Endothelial cell of umbilical vein (primary cell): ENCODE data around the gene IL4R. TPM values are rescaled to one million over a fixed set of nuclear protein-coding genes. Genes with fewer than 3 reads are reported as not detected.
A peak's percentile ranks its signal among the peaks of the same experiment; 100 is the strongest.

Source experiments
- BruUV-seq: library from RNA; stranded (reverse); fragments of 400-500 nt; replicated peaks from 2 replicates; lab custom pipeline; 2021; lab: Mats Ljungman, UMichigan
- CTCF ChIA-PET: fragments of 300-600, 350-600 bp; sonication (Branson Sonifier 250); formaldehyde crosslinking; loops from one replicate; lab custom pipeline; 2021; ENCODE audit warnings: antibody characterized with exemption, inconsistent platforms; lab: Charles Lee
- POLR2A ChIA-PET: fragments of 300-600, 350-600 bp; sonication (Branson Sonifier 250); formaldehyde crosslinking; loops from one replicate; lab custom pipeline; 2021; ENCODE audit warnings: antibody characterized with exemption, inconsistent platforms; lab: Charles Lee
- DNase-seq: peaks from one replicate; pipeline ENCODE4 v3.0.0-alpha.2; 2011; ENCODE audit warnings: low read depth, low spot score
- FAIRE-seq: peaks from 2 replicates; lab custom pipeline; 2011; peaks lifted over from hg19 to GRCh38; lab: Jason Lieb, UNC
- H2AFZ ChIP-seq: 2 replicates; pipeline ENCODE4 v1.6.0; 2012; ENCODE audit warnings: low read depth, low read length, control low read depth, inconsistent platforms
- H3K27ac ChIP-seq: 2 replicates; pipeline ENCODE4 v1.5.1; 2011; ENCODE audit warnings: low read depth, mild to moderate bottlenecking, control low read depth, low read length, moderate library complexity; ENCODE audit not compliant: insufficient read depth
- H3K27me3 ChIP-seq, 2 experiments: 2 replicates each; pipeline versions ENCODE4 v1.6.0 to v1.6.1; 2011; ENCODE audit warnings: low read length in 2 of 2, mixed read lengths in 1 of 2; ENCODE audit not compliant: control insufficient read depth in 2 of 2, insufficient read depth in 2 of 2
- H3K36me3 ChIP-seq, 2 experiments: 2 replicates in 1 of 2; 3 replicates in 1 of 2; pipeline ENCODE4 v1.5.1; 2011; ENCODE audit warnings: low read length in 2 of 2, mild to moderate bottlenecking in 1 of 2, moderate library complexity in 1 of 2; ENCODE audit not compliant: control insufficient read depth in 2 of 2, insufficient read depth in 2 of 2; ENCODE audit errors: extremely low read depth in 1 of 2
- H3K4me1 ChIP-seq: 3 replicates; pipeline ENCODE4 v1.5.1; 2011; ENCODE audit warnings: mild to moderate bottlenecking, low read length; ENCODE audit not compliant: control insufficient read depth, insufficient read depth; ENCODE audit errors: extremely low read depth
- H3K4me2 ChIP-seq: 2 replicates; pipeline ENCODE4 v1.6.1; 2011; ENCODE audit warnings: low read length, control low read depth, mixed read lengths; ENCODE audit not compliant: insufficient read depth
- H3K4me3 ChIP-seq, 3 experiments: fragments of 200-600 bp in 1 of 3; sonication (generic), shearing (Covaris generic) in 1 of 3; replicated peaks in 1 of 3; 2 replicates each; pipeline ENCODE4 v1.5.1; 2011 to 2016; ENCODE audit warnings: control low read depth in 3 of 3, low read length in 3 of 3, mild to moderate bottlenecking in 2 of 3, inconsistent platforms in 1 of 3, low read depth in 1 of 3, moderate library complexity in 1 of 3; ENCODE audit not compliant: insufficient read depth in 1 of 3
- H3K79me2 ChIP-seq: 2 replicates; pipeline ENCODE4 v1.6.0; 2012; ENCODE audit warnings: low read length, inconsistent platforms; ENCODE audit not compliant: control insufficient read depth, insufficient read depth
- H3K9ac ChIP-seq: replicated peaks from 2 replicates; pipeline ENCODE3; 2011; ENCODE audit warnings: low read length, control low read depth; ENCODE audit not compliant: insufficient read depth; ENCODE audit errors: extremely low read depth
- H3K9me1 ChIP-seq: replicated peaks from 3 replicates; pipeline ENCODE4 v1.6.0; 2011; ENCODE audit warnings: mild to moderate bottlenecking, low read length; ENCODE audit not compliant: control insufficient read depth, insufficient read depth; ENCODE audit errors: extremely low read depth
- H3K9me3 ChIP-seq: replicated peaks from 2 replicates; pipeline ENCODE4 v1.5.1; 2012; ENCODE audit warnings: low read length, inconsistent platforms; ENCODE audit not compliant: control insufficient read depth, insufficient read depth
- H4K20me1 ChIP-seq: replicated peaks from 2 replicates; pipeline ENCODE3; 2011; ENCODE audit warnings: mild to moderate bottlenecking, low read length; ENCODE audit not compliant: control insufficient read depth, insufficient read depth; ENCODE audit errors: extremely low read depth
- EZH2 ChIP-seq: IDR thresholded peaks from 2 replicates; pipeline ENCODE4 v1.6.1; 2012; ENCODE audit warnings: borderline replicate concordance, low read depth, mild to moderate bottlenecking, moderate library complexity, low read length, inconsistent platforms; ENCODE audit not compliant: severe bottlenecking
- FOS ChIP-seq: IDR thresholded peaks from 2 replicates; pipeline ENCODE4 v1.6.1; 2011; ENCODE audit warnings: mild to moderate bottlenecking, low read length, moderate library complexity, borderline replicate concordance; ENCODE audit not compliant: insufficient read depth
- GATA2 ChIP-seq: IDR thresholded peaks from 2 replicates; pipeline ENCODE4 v1.7.0; 2011; ENCODE audit warnings: low read depth, mild to moderate bottlenecking, moderate library complexity, mixed read lengths, low read length; ENCODE audit not compliant: insufficient read length, insufficient read depth
- JUN ChIP-seq: IDR thresholded peaks from 2 replicates; pipeline ENCODE4 v1.6.1; 2011; ENCODE audit warnings: borderline replicate concordance, low read depth; ENCODE audit not compliant: insufficient read length, insufficient read depth
- dilution Hi-C: fragments of 300-500 bp; cut with MboI; formaldehyde crosslinking; loops from one replicate; pipeline ENCODE4 v1.15.0; 2019; ENCODE audit warnings: low sequenced_read_pairs; ENCODE audit not compliant: extremely low pct_ligation_motif_present
- intact Hi-C: fragments of 100-400 bp; cut with micrococcal nuclease; formaldehyde crosslinking; loops from one replicate; pipeline ENCODE4 v1.10.0; 2022
- polyA plus RNA-seq, 4 experiments: library from polyadenylated mRNA; depleted of rRNA in 3 of 4; stranded (reverse) in 3 of 4; unstranded in 1 of 4; fragments of >200 nt; gene quantifications; 2 replicates each; pipeline versions ENCODE4 v1.2.1 to v1.2.3, GENCODE V29; 2011 to 2012; ENCODE audit warnings: missing spikeins in 1 of 4
- total RNA-seq: library from RNA; stranded (reverse); gene quantifications from 2 replicates; pipeline ENCODE4 v1.2.3, GENCODE V29; 2021
- TF ChIP-seq, protein P1 (sequence below): IDR thresholded peaks from 2 replicates; pipeline ENCODE4 v1.6.1; 2011; ENCODE audit not compliant: insufficient read depth, insufficient read length

The IL4R gene
- total and polyA plus RNA-seq, 2 donors (not counting 3 experiments of a cell fraction or from before 2014, with no cell fraction given), result 138 to 139 TPM

- Histone ChIP-seq H4K20me1 (no peaks in the 10 kb centered on the region), H3K27ac (peak overlapping the region; percentile 99), H3K36me3 (peaks cover 0 to 3% of the 10 kb centered on the region in 2 experiments), H3K9ac (peak overlapping the region; percentile 99), H3K9me3 (no peaks in the 10 kb centered on the region), H2AFZ (peak overlapping the region; percentile 38), H3K79me2 (peaks cover 30% of the 10 kb centered on the region), H3K9me1 (no peaks in the 10 kb centered on the region), H3K27me3 (no peaks in the 10 kb centered on the region), H3K4me2 (peak overlapping the region; percentile 94), H3K4me3 (peak overlapping the region; percentile 78 to 95 (median 86)), H3K4me1 (peaks cover 39% of the 10 kb centered on the region)
- dilution Hi-C loops, result no loop called here
- TF ChIP-seq EZH2, result no peak
- FAIRE-seq (no peak), DNase-seq (no peak)
- POLR2A ChIA-PET, result no interaction called here
- CTCF ChIA-PET, result interaction anchor here (1.3 to 1.7 kb wide), 2 partner anchors 60 to 78 kb away, joined by 3 to 10 read pairs; no protein-coding TSS in a partner anchor
- BruUV-seq, result no TSS peak
- intact Hi-C loops, result loop anchor here (1.0 kb wide), 1 partner anchor 48 kb away; no protein-coding TSS in a partner anchor
Measured at GRCh38 chr16:27312580-27313421, 973 bp upstream of the IL4R start.

DNA sequence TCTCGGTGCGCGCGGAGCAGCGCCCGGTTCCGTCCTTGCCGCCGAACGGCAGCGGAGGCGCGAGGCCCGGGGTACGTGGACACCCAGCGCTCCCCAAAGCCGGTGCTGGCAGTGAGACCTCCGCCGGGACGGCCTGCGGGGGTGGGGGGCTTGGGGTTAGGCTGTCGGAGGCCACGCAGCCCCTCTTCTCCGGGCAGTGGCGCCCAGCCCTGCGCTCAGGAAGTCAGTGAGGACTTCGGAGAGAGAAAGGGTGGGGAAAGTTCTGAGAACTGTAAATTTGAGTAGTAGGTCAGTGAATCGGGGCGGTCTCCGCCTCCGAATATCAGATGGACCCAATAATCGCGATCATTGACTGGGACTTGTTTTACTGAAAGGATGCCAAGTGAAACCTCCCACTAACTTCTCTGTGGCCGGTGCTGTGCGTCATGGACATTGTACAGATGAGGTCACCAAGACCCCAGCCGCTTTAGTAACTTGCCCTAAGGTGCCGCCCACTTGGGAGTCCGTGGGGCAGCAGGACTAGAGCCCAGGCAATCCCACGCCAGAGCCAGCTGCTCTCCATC is 468 bp downstream of the IL4R start:
- Histone ChIP-seq H3K9me3 (no peaks in the 10 kb centered on the region), H3K79me2 (peaks cover 44% of the 10 kb centered on the region), H3K9me1 (no peaks in the 10 kb centered on the region), H3K4me1 (peaks cover 47% of the 10 kb centered on the region), H4K20me1 (no peaks in the 10 kb centered on the region), H3K9ac (peak overlapping the region; percentile 99), H3K4me2 (peak overlapping the region; percentile 94), H2AFZ (peak overlapping the region; percentile 58), H3K27me3 (no peaks in the 10 kb centered on the region), H3K27ac (peak overlapping the region; percentile 99), H3K4me3 (peak overlapping the region; percentile 78 to 95 (median 86)), H3K36me3 (peaks cover 5 to 6% of the 10 kb centered on the region in 2 experiments)
- intact Hi-C loops (loop anchor here (1.0 to 2.0 kb wide), 2 partner anchors 28 to 45 kb away; partner anchors contain the start of gene NSMCE1), dilution Hi-C loops (no loop called here)
- peak; percentile 91 for DNase-seq
- CTCF ChIA-PET, result interaction anchor here (0.7 to 0.9 kb wide), 2 partner anchors 12 to 135 kb away, joined by 3 read pairs; no protein-coding TSS in a partner anchor
- TF ChIP-seq, protein P1, sequence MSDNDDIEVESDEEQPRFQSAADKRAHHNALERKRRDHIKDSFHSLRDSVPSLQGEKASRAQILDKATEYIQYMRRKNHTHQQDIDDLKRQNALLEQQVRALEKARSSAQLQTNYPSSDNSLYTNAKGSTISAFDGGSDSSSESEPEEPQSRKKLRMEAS, result no peak
- TF ChIP-seq GATA2 (peak; percentile 29), FOS (peak; percentile 31), JUN (peak; percentile 72), EZH2 (no peak)
- BruUV-seq, result TSS peak; percentile 82
- peak; percentile 81 for FAIRE-seq
- POLR2A ChIA-PET, result no interaction called here
